HEK293 (cell line): ENCODE data around the gene KIFBP.

Source experiments
- CTCF ChIP-seq: fragments of 450-650 bp; formaldehyde crosslinking; IDR thresholded peaks from 2 replicates; pipeline ENCODE4 v1.5.1; 2016; ENCODE audit warnings: missing biosample characterization, missing genetic modification characterization
- GLI4 ChIP-seq: fragments of 450-650 bp; formaldehyde crosslinking; IDR thresholded peaks from 2 replicates; pipeline ENCODE4 v1.5.1; 2016; ENCODE audit warnings: missing biosample characterization, missing genetic modification characterization
- KLF17 ChIP-seq: fragments of 450-650 bp; formaldehyde crosslinking; IDR thresholded peaks from 2 replicates; pipeline ENCODE4 v1.5.1; 2016; ENCODE audit warnings: missing biosample characterization, missing genetic modification characterization
- KLF8 ChIP-seq: fragments of 450-650 bp; formaldehyde crosslinking; IDR thresholded peaks from 2 replicates; pipeline ENCODE4 v1.5.1; 2016; ENCODE audit warnings: missing biosample characterization, missing genetic modification characterization
- MEIS1 ChIP-seq: sonication (generic); formaldehyde crosslinking; IDR thresholded peaks from 2 replicates; pipeline ENCODE4 v1.8.1; 2022; ENCODE audit warnings: missing genetic modification reagents, mild to moderate bottlenecking, borderline replicate concordance
- REPIN1 ChIP-seq: fragments of 450-650 bp; formaldehyde crosslinking; IDR thresholded peaks from 2 replicates; pipeline ENCODE4 v1.5.1; 2017; ENCODE audit warnings: missing biosample characterization, missing genetic modification characterization, low read depth
- SCRT2 ChIP-seq: fragments of 450-650 bp; formaldehyde crosslinking; IDR thresholded peaks from 2 replicates; pipeline ENCODE4 v1.5.1; 2016; ENCODE audit warnings: missing biosample characterization, missing genetic modification characterization
- TRIM28 ChIP-seq: IDR thresholded peaks from 2 replicates; pipeline ENCODE4 v1.6.1; 2011; ENCODE audit warnings: low read length, control low read depth, borderline replicate concordance
- ZBTB21 ChIP-seq: fragments of 450-650 bp; formaldehyde crosslinking; IDR thresholded peaks from 2 replicates; pipeline ENCODE4 v1.5.1; 2017; ENCODE audit warnings: missing biosample characterization, missing genetic modification characterization
- ZBTB7A ChIP-seq: fragments of 450-650 bp; formaldehyde crosslinking; IDR thresholded peaks from 2 replicates; pipeline ENCODE4 v1.5.1; 2016; ENCODE audit warnings: low read depth, missing biosample characterization, missing genetic modification characterization
- ZEB2 ChIP-seq: fragments of 450-650 bp; formaldehyde crosslinking; IDR thresholded peaks from 2 replicates; pipeline ENCODE4 v1.5.1; 2016; ENCODE audit warnings: missing biosample characterization, missing genetic modification characterization
- ZNF174 ChIP-seq: fragments of 450-650 bp; formaldehyde crosslinking; IDR thresholded peaks from 2 replicates; pipeline ENCODE4 v1.5.0; 2017; ENCODE audit warnings: missing biosample characterization, mild to moderate bottlenecking, missing genetic modification characterization
- ZNF18 ChIP-seq: fragments of 450-650 bp; formaldehyde crosslinking; IDR thresholded peaks from 2 replicates; pipeline ENCODE4 v1.5.1; 2016; ENCODE audit warnings: missing biosample characterization, missing genetic modification characterization
- ZNF2 ChIP-seq: fragments of 450-650 bp; formaldehyde crosslinking; IDR thresholded peaks from 2 replicates; pipeline ENCODE4 v1.5.1; 2016; ENCODE audit warnings: missing biosample characterization, missing genetic modification characterization
- ZNF239 ChIP-seq: fragments of 450-650 bp; formaldehyde crosslinking; IDR thresholded peaks from 2 replicates; pipeline ENCODE4 v1.5.1; 2016; ENCODE audit warnings: missing biosample characterization, missing genetic modification characterization
- ZNF280C ChIP-seq: fragments of 450-650 bp; formaldehyde crosslinking; IDR thresholded peaks from 2 replicates; pipeline ENCODE4 v1.5.1; 2016; ENCODE audit warnings: missing biosample characterization, missing genetic modification characterization
- ZNF280D ChIP-seq: fragments of 450-650 bp; formaldehyde crosslinking; IDR thresholded peaks from 2 replicates; pipeline ENCODE4 v1.5.1; 2016; ENCODE audit warnings: missing biosample characterization, missing genetic modification characterization
- ZNF302 ChIP-seq: fragments of 450-650 bp; formaldehyde crosslinking; IDR thresholded peaks from 2 replicates; pipeline ENCODE4 v1.5.1; 2016; ENCODE audit warnings: missing biosample characterization, missing genetic modification characterization, low read depth
- ZNF341 ChIP-seq: fragments of 450-650 bp; formaldehyde crosslinking; IDR thresholded peaks from 2 replicates; pipeline ENCODE4; 2016; ENCODE audit warnings: low read depth, missing biosample characterization, missing genetic modification characterization
- ZNF366 ChIP-seq: fragments of 450-650 bp; formaldehyde crosslinking; conservative IDR thresholded peaks from 2 replicates; pipeline ENCODE4 v1.5.1; 2016; ENCODE audit warnings: missing biosample characterization, missing genetic modification characterization
- ZNF426 ChIP-seq: fragments of 450-650 bp; formaldehyde crosslinking; IDR thresholded peaks from 2 replicates; pipeline ENCODE4 v1.5.1; 2017; ENCODE audit warnings: missing biosample characterization, missing genetic modification characterization, mild to moderate bottlenecking, inconsistent platforms, moderate library complexity
- ZNF48 ChIP-seq: fragments of 450-650 bp; formaldehyde crosslinking; IDR thresholded peaks from 2 replicates; pipeline ENCODE4 v1.5.1; 2016; ENCODE audit warnings: missing biosample characterization, missing genetic modification characterization
- ZNF561 ChIP-seq: fragments of 450-650 bp; IDR thresholded peaks from 2 replicates; pipeline ENCODE4 v1.5.1; 2018; ENCODE audit warnings: missing biosample characterization, missing genetic modification characterization, borderline replicate concordance
- ZNF621 ChIP-seq: fragments of 450-650 bp; formaldehyde crosslinking; IDR thresholded peaks from 2 replicates; pipeline ENCODE4 v1.5.1; 2017; ENCODE audit warnings: missing biosample characterization, missing genetic modification characterization
- ZNF639 ChIP-seq: fragments of 450-650 bp; formaldehyde crosslinking; IDR thresholded peaks from 2 replicates; pipeline ENCODE4 v1.5.1; 2016; ENCODE audit warnings: missing biosample characterization, missing genetic modification characterization
- ZNF701 ChIP-seq: fragments of 450-650 bp; formaldehyde crosslinking; IDR thresholded peaks from 2 replicates; pipeline ENCODE4 v1.5.1; 2016; ENCODE audit warnings: missing biosample characterization, missing genetic modification characterization
- ZNF707 ChIP-seq: fragments of 450-650 bp; formaldehyde crosslinking; IDR thresholded peaks from 2 replicates; pipeline ENCODE4 v1.5.1; 2016; ENCODE audit warnings: missing biosample characterization, missing genetic modification characterization
- ZXDB ChIP-seq: fragments of 450-650 bp; formaldehyde crosslinking; IDR thresholded peaks from 2 replicates; pipeline ENCODE4 v1.5.1; 2016; ENCODE audit warnings: missing biosample characterization, missing genetic modification characterization

The KIFBP gene

GRCh38 chr10:68955832-68956532 lies 32.6 kb upstream of the KIFBP start, which contains the start of gene DDX21 (continued):
- no peak for TF ChIP-seq ZNF48 (tag by site-specific recombination)
- peak; percentile 95; the same call in 1 of the 2 replicates for TF ChIP-seq SCRT2 (tag by site-specific recombination)
- TF ChIP-seq ZNF639, result peak; percentile 41; the same call in 1 of the 2 replicates
- TF ChIP-seq KLF8, result peak; percentile 72; the same call in 1 of the 2 replicates
- TF ChIP-seq ZNF621, result no peak
- peak; percentile 27; the same call in 1 of the 2 replicates for TF ChIP-seq ZNF561
- peak; percentile 45; the same call in 1 of the 2 replicates for TF ChIP-seq KLF17 (tag by site-specific recombination)
- no peak for TF ChIP-seq ZBTB7A (tag by site-specific recombination)
- TF ChIP-seq MEIS1 (CRISPR knock-in tag), result no peak
- peak; percentile 79 for TF ChIP-seq TRIM28
- no peak for TF ChIP-seq ZNF302 (tag by site-specific recombination)
- no peak; the same call in 1 of the 2 replicates for TF ChIP-seq REPIN1 (tag by site-specific recombination)
- no peak for TF ChIP-seq ZNF426 (tag by site-specific recombination)
- TF ChIP-seq ZNF280C (tag by site-specific recombination), result no peak
- TF ChIP-seq ZNF707 (tag by site-specific recombination), result no peak
- TF ChIP-seq ZNF239 (tag by site-specific recombination), result no peak
- no peak; the same call in 1 of the 2 replicates for TF ChIP-seq ZNF366 (tag by site-specific recombination)
- peak; percentile 74 for TF ChIP-seq CTCF
- no peak for TF ChIP-seq ZNF280D
- peak; percentile 82 for TF ChIP-seq ZXDB
- TF ChIP-seq ZBTB21 (tag by site-specific recombination), result peak; percentile 83
- TF ChIP-seq ZNF341 (tag by site-specific recombination), result no peak; the same call in none of the 2 replicates
- no peak for TF ChIP-seq ZNF18
- TF ChIP-seq ZNF174 (tag by site-specific recombination), result no peak
- TF ChIP-seq ZNF2, result peak; percentile 73
- TF ChIP-seq ZEB2 (tag by site-specific recombination), result peak; percentile 25; the same call in 1 of the 2 replicates
- TF ChIP-seq ZNF701 (tag by site-specific recombination), result no peak
- TF ChIP-seq GLI4 (tag by site-specific recombination), result no peak
